Anterior cingulate cortex (tissue), 58 donors: ENCODE results near the gene MAPKAPK2.
A peak's percentile ranks its signal among the peaks of the same experiment; 100 is the strongest.

Experiments
- DNase-seq, 58 donors: peaks; one replicate each; lab custom pipeline; 2025; lab: John Stamatoyannopoulos, UW

MAPKAPK2 gene

DNA sequence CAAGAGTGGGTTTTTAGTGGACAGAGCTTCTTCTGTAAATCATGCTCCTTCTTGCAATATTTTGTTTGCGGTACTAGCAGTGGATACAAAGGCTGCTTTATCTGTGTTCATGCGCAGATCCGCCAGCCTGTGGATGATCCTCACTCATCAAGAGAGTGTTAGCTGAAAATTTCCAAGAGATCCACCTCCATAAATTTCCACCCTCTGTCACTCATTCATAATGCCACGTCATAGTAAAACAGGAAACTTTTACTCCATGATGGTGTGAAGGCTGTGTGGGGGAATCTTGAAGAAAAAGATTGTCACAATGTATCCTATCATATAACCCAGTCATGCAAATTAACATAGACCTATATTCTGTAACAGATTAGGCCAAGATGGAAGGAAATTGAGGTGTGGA lies 4.4 kb upstream of the MAPKAPK2 start:
- peak in 7 of 58 donors; percentile 5 to 43 (median 16) for DNase-seq

DNA sequence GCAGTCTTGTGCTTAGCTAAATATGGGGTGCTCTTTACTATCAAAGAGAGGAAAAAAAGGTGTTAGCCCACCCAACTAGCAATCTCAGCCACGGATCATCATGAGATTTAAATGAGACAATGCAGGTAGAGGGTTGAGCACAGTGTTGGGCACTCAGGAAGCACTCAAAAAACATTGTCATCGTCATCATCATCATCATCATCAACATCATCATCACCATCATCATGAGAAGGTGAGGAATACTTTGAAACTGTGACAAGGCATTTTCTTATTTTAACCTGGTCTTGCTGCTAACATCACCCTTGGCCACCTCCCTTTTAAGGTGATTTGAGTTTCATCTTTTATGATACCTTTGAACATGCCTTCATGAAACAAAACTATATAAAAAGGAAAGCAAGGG lies 3.3 kb upstream of the MAPKAPK2 start:
- no peak for DNase-seq

- no peak for DNase-seq
Measured at GRCh38 chr1:206682111-206682510, 2.6 kb upstream of the MAPKAPK2 start.

DNA sequence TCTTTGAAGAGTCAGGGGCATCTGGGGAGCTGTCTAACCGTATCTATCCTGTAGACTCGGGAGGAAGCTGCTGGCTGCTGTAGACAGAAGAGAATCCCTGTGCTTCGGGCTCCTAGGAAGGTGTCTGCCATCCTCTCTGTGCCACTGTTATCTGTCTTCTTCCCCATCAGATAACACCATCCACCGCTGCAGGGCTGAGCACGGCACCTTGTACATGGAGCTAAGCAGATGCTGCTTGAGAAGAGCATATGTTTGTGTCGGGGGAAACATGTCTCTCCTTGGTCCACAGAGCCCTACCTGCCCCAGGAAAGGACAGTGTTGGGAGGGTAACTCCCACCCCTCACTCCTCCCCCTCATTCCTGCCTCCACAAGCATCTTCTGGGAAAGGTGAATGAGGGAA lies 1.4 kb upstream of the MAPKAPK2 start:
- DNase-seq, result no peak

DNA sequence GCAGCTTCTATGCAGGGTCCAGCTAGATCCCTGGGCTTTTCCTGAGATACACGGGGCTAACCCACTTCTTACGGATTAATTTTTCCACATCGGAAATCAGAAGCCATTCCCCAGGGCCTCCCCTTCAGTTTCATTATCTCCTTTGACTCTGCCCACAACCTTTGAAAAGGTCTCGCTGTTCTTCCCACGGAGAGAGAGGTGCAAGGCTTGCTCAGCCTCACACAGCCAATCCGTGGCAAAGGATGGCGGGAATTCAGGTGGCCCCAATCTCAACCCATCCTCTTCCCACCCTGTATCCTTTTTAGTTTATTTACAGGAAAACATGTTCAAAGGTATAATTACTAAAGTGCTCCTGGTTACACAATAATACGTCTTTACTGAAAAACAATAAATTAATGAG lies 702 bp upstream of the MAPKAPK2 start:
- no peak for DNase-seq

GRCh38 chr1:206685334-206685768 lies 646 bp downstream of the MAPKAPK2 start:
- DNase-seq, result peak in 9 of 58 donors; percentile 14 to 49 (median 35)

- peak in 14 of 58 donors; percentile 19 to 49 (median 38) for DNase-seq
Measured at GRCh38 chr1:206685769-206686477, 1.2 kb downstream of the MAPKAPK2 start.

- DNase-seq, result no peak
Measured at GRCh38 chr1:206686478-206687249, 2.0 kb downstream of the MAPKAPK2 start.

GRCh38 chr1:206687251-206687914 lies 2.7 kb downstream of the MAPKAPK2 start:
- DNase-seq, result no peak

GRCh38 chr1:206687915-206688442 lies 3.3 kb downstream of the MAPKAPK2 start:
- DNase-seq, result no peak

DNA sequence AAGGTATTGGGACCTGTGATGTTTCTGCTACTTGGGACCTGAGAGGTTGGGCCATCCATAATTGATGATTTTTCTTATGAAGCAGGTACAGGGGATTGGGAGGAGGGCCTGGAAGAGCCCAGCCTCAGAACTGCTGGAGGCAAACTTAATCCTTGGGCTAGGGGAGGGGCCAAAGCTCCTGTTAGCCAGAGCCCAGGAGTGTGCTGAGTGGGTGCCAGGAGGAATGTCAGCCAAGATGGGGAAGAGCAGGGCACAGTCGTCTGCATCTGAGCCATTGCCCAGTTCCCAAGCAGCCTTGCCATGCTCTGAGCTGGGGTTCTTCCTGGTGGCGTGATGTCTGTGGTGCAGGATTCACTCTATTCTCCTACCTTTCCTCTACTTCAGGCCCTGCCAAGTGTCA lies 5.8 kb downstream of the MAPKAPK2 start:
- DNase-seq, result peak in 31 of 58 donors; percentile 12 to 67 (median 33)

- peak in 2 of 58 donors; percentile 12 to 19 for DNase-seq
Measured at GRCh38 chr1:206691604-206692003, 6.9 kb downstream of the MAPKAPK2 start.

- DNase-seq, result peak in 33 of 58 donors; percentile 14 to 65 (median 37)
Measured at GRCh38 chr1:206693029-206693428, 8.3 kb downstream of the MAPKAPK2 start.

DNA sequence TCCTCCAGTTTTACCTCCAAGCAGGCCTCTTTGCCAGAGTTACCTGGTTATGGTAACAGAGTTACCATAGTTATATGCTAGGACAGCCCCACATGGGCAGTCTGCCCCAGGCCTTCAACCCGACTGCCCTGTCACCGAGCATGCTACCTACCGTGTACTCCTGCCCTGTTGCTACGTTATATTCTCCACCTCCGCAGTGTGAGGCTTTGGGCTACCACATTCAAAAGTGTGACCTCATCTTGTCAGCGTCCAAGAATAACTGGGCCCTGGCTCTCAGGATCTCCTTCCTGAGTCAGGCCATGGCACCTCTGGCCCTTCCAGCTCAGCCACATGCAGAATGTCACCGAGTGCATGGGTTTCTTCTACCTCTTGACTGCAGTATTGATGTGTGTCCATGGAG lies 8.9 kb downstream of the MAPKAPK2 start:
- peak in 1 of 58 donors; percentile 26 for DNase-seq

DNA sequence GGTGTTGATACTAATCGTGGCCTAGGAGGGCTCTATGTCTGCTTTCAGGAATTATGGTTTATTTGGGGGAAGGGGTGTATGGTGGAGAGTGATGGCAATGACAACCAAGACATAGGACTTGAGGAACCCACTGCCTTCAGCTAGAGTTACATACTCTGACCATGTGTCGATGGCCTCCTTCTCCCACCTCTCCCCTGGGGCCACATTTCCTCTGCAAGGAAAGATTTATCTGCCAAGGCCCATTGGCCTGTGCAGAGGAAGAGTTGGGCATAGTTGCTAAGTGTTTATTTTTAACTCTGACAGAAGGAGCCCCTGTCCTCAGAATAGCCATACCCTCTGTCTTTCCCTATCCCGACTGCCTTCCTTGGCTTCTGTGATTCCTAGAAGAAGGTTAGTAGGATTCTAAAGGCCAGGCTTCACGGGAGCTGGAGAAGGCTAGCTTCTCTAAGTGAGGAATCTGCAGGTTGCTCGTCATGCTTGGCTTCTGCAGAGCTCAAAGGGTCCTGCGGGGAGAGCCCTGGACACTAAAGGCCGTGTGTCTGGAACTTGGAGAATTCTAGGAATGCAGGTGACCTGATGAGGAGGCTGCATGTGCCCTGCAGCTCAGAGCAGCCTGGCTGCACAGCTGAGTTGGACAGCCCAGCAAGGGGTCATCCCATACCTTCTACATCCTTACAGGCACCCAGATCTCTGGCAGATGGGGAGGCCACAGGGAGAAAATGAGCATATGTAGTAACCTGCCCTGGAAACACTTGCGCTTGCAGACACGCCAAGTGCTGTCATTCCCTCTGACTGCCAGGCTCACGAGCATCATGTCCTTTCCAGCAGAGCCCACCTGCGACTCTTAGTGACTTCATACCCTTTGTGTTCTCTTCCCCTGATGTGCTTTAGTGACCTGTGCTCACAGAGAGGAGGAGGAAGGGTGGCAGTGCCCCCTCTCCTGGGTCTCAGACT lies 9.7 kb downstream of the MAPKAPK2 start:
- no peak for DNase-seq

- DNase-seq, result no peak
Measured at GRCh38 chr1:206695733-206696132, 11.0 kb downstream of the MAPKAPK2 start.

GRCh38 chr1:206696812-206697585 lies 12.3 kb downstream of the MAPKAPK2 start:
- no peak for DNase-seq

- DNase-seq, result no peak
Measured at GRCh38 chr1:206698011-206698410, 13.3 kb downstream of the MAPKAPK2 start.

GRCh38 chr1:206699000-206699586 lies 14.4 kb downstream of the MAPKAPK2 start:
- no peak for DNase-seq
